SK-N-SH treated with all-trans-retinoic acid at 6 μM for 48 hours (cell line): ENCODE results near the gene PPP1R8.
A peak's percentile ranks its signal among the peaks of the same experiment; 100 is the strongest.

Source experiments
- ATAC-seq: fragments of 200-7000 bp; cut with Tn5 transposase; 3 replicates; pipeline ENCODE4 v1.9.1; 2020; ENCODE audit warnings: mild to moderate bottlenecking, moderate library complexity
- ARNTL ChIP-seq: fragments of 450-650 bp; formaldehyde crosslinking; IDR thresholded peaks from 2 replicates; pipeline ENCODE4 v1.5.0; 2020; ENCODE audit warnings: low read depth, mild to moderate bottlenecking, moderate library complexity, borderline replicate concordance
- BACH2 ChIP-seq: fragments of 250-450 bp; sonication (Bioruptor Pico); IDR thresholded peaks from 2 replicates; pipeline ENCODE4 v1.9.0; 2021; ENCODE audit warnings: mild to moderate bottlenecking, borderline replicate concordance
- CSDC2 ChIP-seq: fragments of 250-450 bp; sonication (Bioruptor Pico); IDR thresholded peaks from 2 replicates; pipeline ENCODE4 v1.5.0; 2020; ENCODE audit warnings: mild to moderate bottlenecking, moderate library complexity
- ESRRG ChIP-seq: fragments of 250-450 bp; sonication (Bioruptor Pico); IDR thresholded peaks from 2 replicates; pipeline ENCODE4 v1.6.1; 2021; ENCODE audit warnings: mild to moderate bottlenecking
- GLIS3 ChIP-seq: fragments of 250-450 bp; sonication (Bioruptor Pico); IDR thresholded peaks from 2 replicates; pipeline ENCODE4 v1.5.0; 2020; ENCODE audit warnings: mild to moderate bottlenecking, moderate library complexity
- ISL1 ChIP-seq: fragments of 250-450 bp; sonication (Bioruptor Pico); IDR thresholded peaks from 2 replicates; pipeline ENCODE4 v2.1.2; 2022; ENCODE audit warnings: mild to moderate bottlenecking, moderate library complexity
- OSR1 ChIP-seq: fragments of 250-450 bp; sonication (Bioruptor Pico); IDR thresholded peaks from 2 replicates; pipeline ENCODE4 v1.8.0; 2022; ENCODE audit warnings: moderate library complexity, mild to moderate bottlenecking, inconsistent platforms
- PPARA ChIP-seq: fragments of 250-450 bp; sonication (Bioruptor Pico); IDR thresholded peaks from 2 replicates; pipeline ENCODE4 v1.5.0; 2020; ENCODE audit warnings: mild to moderate bottlenecking, borderline replicate concordance
- RARB ChIP-seq: fragments of 250-450 bp; sonication (Bioruptor Pico); IDR thresholded peaks from 2 replicates; pipeline ENCODE4 v1.8.0; 2021; ENCODE audit warnings: mild to moderate bottlenecking, moderate library complexity
- SNAI2 ChIP-seq: fragments of 250-450 bp; sonication (Bioruptor Pico); IDR thresholded peaks from 2 replicates; pipeline ENCODE4 v1.5.0; 2020; ENCODE audit warnings: mild to moderate bottlenecking, moderate library complexity
- TCF4 ChIP-seq: fragments of 250-450 bp; sonication (Bioruptor Pico); IDR thresholded peaks from 2 replicates; pipeline ENCODE4 v1.8.0; 2021; ENCODE audit warnings: mild to moderate bottlenecking, moderate library complexity, borderline replicate concordance
- TOX ChIP-seq: fragments of 250-450 bp; sonication (Bioruptor Pico); IDR thresholded peaks from 2 replicates; pipeline ENCODE4 v1.8.0; 2021; ENCODE audit warnings: mild to moderate bottlenecking, moderate library complexity, borderline replicate concordance
- ZC3H10 ChIP-seq: fragments of 250-450 bp; sonication (Bioruptor Pico); IDR thresholded peaks from 2 replicates; pipeline ENCODE4 v1.5.1; 2021; ENCODE audit warnings: mild to moderate bottlenecking, moderate library complexity
- ZFP3 ChIP-seq: fragments of 250-450 bp; sonication (Bioruptor Pico); IDR thresholded peaks from 2 replicates; pipeline ENCODE4 v1.5.0; 2020; ENCODE audit warnings: mild to moderate bottlenecking, moderate library complexity
- ZFP30 ChIP-seq: fragments of 450-650 bp; formaldehyde crosslinking; IDR thresholded peaks from 2 replicates; pipeline ENCODE4 v1.5.0; 2022; ENCODE audit warnings: mild to moderate bottlenecking, moderate library complexity
- ZNF565 ChIP-seq: fragments of 450-650 bp; formaldehyde crosslinking; conservative IDR thresholded peaks from 2 replicates; pipeline ENCODE4 v1.5.0; 2020; ENCODE audit warnings: low read depth, mild to moderate bottlenecking, moderate library complexity
- ZNF8 ChIP-seq: fragments of 450-650 bp; formaldehyde crosslinking; IDR thresholded peaks from 2 replicates; pipeline ENCODE4 v1.5.0; 2020; ENCODE audit warnings: mild to moderate bottlenecking, moderate library complexity
- TF ChIP-seq, protein P1 (sequence below): fragments of 250-450 bp; sonication (Bioruptor Pico); IDR thresholded peaks from 2 replicates; pipeline ENCODE4 v1.8.0; 2020; ENCODE audit warnings: mild to moderate bottlenecking, moderate library complexity, borderline replicate concordance
- TF ChIP-seq, protein P2 (sequence below): fragments of 250-450 bp; sonication (Bioruptor Pico); IDR thresholded peaks from 2 replicates; pipeline ENCODE4 v1.5.1; 2021; ENCODE audit warnings: mild to moderate bottlenecking, moderate library complexity
- TF ChIP-seq, protein P3 (sequence below): fragments of 250-450 bp; sonication (Bioruptor Pico); IDR thresholded peaks from 2 replicates; pipeline ENCODE4 v1.5.1; 2020; ENCODE audit warnings: low read depth, mild to moderate bottlenecking, moderate library complexity
- TF ChIP-seq, protein P4 (sequence below): fragments of 250-450 bp; sonication (Bioruptor Pico); IDR thresholded peaks from 2 replicates; pipeline ENCODE4 v1.5.0; 2020; ENCODE audit warnings: mild to moderate bottlenecking, moderate library complexity
- TF ChIP-seq, protein P5 (sequence below): fragments of 250-450 bp; sonication (Bioruptor Pico); IDR thresholded peaks from 2 replicates; pipeline ENCODE4 v1.8.0; 2021; ENCODE audit warnings: low read depth, mild to moderate bottlenecking, moderate library complexity, borderline replicate concordance

The PPP1R8 gene

DNA sequence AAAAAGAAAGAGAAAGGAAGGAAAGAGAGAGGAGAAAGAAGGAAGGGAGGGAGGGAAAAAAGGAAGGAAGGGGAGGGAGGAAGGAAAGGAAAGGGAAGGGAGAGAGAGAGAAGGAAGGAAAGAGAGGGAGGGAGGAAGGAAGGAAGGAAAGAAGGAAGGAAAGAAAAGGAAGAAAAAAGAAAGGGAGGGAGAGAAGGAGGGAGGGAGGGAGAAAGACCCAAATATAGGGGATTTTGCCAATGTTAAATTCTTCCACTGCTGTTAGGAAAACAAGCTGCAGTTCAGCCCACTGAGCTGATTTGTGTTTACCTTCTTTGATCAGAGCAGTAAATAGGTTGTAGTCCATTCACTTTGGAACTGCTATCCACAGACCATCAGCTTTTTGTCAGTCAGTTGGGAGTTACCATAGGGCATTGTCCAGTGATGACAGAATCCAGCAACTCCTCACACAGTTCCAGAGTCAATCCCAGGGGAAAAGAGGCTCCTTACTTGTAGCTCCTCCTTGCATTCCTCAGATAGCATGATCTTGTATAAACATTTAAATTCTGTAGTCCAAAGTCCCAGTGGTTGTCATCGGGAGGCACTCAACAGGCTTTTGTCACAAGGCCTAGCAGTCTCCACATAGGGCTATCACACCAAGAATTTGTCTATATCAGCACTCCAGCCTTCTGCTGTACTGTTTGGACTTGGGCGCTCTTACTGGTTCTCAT, 13.5 kb upstream of the PPP1R8 start:
- ATAC-seq = no peak
- TF ChIP-seq ESRRG (CRISPR knock-in tag) (no peak), ISL1 (CRISPR knock-in tag) (0 out of 2 replicates have a peak, but pooled peaks have one; percentile 27)
- TF ChIP-seq, all 23 proteins: peak for 1

DNA sequence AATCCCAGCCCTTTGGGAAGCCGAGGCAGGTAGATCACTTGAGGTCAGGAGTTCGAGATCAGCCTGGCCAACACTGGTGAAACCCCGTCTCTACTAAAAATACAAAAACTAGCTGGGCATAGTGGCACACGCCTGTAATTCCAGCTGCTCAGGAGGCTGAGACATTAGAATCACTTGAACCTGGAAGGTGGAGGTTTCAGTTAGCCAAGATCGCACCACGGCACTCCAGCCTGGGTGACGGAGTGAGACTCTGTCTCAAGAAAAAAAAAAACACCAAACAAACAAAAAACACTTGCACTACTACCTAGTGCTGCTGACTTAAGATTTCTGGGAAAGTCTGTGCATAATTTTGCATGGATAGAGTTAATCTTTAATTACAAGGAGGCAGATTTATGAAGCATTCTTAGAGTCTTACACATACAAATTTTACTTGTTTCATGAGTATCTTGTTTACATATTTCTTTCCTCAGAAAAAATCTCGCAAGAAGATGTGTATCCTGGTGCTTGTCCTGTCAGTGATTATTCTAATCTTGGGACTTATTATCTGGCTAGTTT, 8.7 kb upstream of the PPP1R8 start:
- no peak for ATAC-seq
- TF ChIP-seq GLIS3 (CRISPR knock-in tag) (no peak), RARB (CRISPR knock-in tag) (no peak), TCF4 (no peak)

DNA sequence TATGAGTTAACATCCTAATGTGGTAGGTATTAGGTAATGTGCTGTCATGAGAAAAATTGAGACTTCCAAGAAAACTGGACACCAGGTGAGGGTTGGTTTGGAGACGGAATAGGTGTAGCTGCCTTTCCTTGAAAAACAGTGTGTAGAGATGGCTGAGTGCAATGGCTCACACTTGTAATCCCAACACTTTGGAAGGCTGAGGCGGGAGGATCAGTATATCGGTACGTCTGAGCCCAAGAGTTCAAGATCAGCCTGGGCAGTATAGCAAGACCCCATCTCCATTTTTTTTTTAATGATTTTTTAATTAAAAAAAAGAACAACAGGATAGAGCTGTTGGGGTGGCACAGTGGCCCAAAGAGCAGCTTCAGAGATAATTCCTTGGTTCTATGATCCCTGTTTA, 6.8 kb upstream of the PPP1R8 start:
- ATAC-seq = no peak
- no peak for TF ChIP-seq CSDC2 (CRISPR knock-in tag)
- TF ChIP-seq PPARA (CRISPR knock-in tag) = no peak
- TF ChIP-seq ZFP3 (CRISPR knock-in tag) = no peak
- TF ChIP-seq, protein P1, sequence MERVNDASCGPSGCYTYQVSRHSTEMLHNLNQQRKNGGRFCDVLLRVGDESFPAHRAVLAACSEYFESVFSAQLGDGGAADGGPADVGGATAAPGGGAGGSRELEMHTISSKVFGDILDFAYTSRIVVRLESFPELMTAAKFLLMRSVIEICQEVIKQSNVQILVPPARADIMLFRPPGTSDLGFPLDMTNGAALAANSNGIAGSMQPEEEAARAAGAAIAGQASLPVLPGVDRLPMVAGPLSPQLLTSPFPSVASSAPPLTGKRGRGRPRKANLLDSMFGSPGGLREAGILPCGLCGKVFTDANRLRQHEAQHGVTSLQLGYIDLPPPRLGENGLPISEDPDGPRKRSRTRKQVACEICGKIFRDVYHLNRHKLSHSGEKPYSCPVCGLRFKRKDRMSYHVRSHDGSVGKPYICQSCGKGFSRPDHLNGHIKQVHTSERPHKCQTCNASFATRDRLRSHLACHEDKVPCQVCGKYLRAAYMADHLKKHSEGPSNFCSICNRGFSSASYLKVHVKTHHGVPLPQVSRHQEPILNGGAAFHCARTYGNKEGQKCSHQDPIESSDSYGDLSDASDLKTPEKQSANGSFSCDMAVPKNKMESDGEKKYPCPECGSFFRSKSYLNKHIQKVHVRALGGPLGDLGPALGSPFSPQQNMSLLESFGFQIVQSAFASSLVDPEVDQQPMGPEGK (CRISPR knock-in tag) = no peak
- no peak for TF ChIP-seq OSR1 (CRISPR knock-in tag)
- no peak for TF ChIP-seq ZNF8 (CRISPR knock-in tag)
- TF ChIP-seq, protein P2, sequence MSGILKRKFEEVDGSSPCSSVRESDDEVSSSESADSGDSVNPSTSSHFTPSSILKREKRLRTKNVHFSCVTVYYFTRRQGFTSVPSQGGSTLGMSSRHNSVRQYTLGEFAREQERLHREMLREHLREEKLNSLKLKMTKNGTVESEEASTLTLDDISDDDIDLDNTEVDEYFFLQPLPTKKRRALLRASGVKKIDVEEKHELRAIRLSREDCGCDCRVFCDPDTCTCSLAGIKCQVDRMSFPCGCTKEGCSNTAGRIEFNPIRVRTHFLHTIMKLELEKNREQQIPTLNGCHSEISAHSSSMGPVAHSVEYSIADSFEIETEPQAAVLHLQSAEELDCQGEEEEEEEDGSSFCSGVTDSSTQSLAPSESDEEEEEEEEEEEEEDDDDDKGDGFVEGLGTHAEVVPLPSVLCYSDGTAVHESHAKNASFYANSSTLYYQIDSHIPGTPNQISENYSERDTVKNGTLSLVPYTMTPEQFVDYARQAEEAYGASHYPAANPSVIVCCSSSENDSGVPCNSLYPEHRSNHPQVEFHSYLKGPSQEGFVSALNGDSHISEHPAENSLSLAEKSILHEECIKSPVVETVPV (CRISPR knock-in tag) = no peak
- TF ChIP-seq SNAI2 (CRISPR knock-in tag) = no peak
- TF ChIP-seq, protein P3, sequence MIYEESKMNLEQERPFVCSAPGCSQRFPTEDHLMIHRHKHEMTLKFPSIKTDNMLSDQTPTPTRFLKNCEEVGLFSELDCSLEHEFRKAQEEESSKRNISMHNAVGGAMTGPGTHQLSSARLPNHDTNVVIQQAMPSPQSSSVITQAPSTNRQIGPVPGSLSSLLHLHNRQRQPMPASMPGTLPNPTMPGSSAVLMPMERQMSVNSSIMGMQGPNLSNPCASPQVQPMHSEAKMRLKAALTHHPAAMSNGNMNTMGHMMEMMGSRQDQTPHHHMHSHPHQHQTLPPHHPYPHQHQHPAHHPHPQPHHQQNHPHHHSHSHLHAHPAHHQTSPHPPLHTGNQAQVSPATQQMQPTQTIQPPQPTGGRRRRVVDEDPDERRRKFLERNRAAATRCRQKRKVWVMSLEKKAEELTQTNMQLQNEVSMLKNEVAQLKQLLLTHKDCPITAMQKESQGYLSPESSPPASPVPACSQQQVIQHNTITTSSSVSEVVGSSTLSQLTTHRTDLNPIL (CRISPR knock-in tag) = no peak
- no peak for TF ChIP-seq BACH2
- no peak for TF ChIP-seq ZNF565 (CRISPR knock-in tag)

DNA sequence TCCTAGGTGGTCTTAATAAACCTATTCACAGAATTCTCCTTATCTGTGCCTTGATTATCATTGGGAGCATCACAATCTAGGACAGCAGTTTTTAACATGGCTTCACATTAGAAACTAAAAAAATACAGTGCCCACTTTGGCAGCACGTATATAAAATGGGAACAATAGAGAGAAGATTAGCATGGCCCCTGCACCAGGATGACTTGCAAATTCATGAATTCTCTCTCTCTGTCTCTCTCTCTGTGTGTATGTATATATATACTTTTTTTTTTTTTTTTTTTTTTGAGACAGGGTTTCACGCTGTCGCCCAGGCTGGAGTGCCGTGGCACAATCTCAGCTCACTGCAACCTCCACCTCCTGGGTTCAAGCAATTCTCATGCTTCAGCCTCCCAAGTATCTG, 6.2 kb upstream of the PPP1R8 start:
- no peak for ATAC-seq
- TF ChIP-seq, protein P4, sequence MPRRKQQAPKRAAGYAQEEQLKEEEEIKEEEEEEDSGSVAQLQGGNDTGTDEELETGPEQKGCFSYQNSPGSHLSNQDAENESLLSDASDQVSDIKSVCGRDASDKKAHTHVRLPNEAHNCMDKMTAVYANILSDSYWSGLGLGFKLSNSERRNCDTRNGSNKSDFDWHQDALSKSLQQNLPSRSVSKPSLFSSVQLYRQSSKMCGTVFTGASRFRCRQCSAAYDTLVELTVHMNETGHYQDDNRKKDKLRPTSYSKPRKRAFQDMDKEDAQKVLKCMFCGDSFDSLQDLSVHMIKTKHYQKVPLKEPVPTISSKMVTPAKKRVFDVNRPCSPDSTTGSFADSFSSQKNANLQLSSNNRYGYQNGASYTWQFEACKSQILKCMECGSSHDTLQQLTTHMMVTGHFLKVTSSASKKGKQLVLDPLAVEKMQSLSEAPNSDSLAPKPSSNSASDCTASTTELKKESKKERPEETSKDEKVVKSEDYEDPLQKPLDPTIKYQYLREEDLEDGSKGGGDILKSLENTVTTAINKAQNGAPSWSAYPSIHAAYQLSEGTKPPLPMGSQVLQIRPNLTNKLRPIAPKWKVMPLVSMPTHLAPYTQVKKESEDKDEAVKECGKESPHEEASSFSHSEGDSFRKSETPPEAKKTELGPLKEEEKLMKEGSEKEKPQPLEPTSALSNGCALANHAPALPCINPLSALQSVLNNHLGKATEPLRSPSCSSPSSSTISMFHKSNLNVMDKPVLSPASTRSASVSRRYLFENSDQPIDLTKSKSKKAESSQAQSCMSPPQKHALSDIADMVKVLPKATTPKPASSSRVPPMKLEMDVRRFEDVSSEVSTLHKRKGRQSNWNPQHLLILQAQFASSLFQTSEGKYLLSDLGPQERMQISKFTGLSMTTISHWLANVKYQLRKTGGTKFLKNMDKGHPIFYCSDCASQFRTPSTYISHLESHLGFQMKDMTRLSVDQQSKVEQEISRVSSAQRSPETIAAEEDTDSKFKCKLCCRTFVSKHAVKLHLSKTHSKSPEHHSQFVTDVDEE (CRISPR knock-in tag) = no peak
- TF ChIP-seq OSR1 (CRISPR knock-in tag) = no peak
- TF ChIP-seq ZFP30 (CRISPR knock-in tag) = no peak
- TF ChIP-seq, protein P5, sequence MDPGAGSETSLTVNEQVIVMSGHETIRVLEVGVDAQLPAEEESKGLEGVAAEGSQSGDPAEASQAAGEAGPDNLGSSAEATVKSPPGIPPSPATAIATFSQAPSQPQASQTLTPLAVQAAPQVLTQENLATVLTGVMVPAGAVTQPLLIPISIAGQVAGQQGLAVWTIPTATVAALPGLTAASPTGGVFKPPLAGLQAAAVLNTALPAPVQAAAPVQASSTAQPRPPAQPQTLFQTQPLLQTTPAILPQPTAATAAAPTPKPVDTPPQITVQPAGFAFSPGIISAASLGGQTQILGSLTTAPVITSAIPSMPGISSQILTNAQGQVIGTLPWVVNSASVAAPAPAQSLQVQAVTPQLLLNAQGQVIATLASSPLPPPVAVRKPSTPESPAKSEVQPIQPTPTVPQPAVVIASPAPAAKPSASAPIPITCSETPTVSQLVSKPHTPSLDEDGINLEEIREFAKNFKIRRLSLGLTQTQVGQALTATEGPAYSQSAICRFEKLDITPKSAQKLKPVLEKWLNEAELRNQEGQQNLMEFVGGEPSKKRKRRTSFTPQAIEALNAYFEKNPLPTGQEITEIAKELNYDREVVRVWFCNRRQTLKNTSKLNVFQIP (CRISPR knock-in tag) = no peak
- TF ChIP-seq, protein P3 (CRISPR knock-in tag) = no peak
- no peak for TF ChIP-seq SNAI2 (CRISPR knock-in tag)
- TF ChIP-seq TCF4 = no peak
- no peak for TF ChIP-seq RARB (CRISPR knock-in tag)
- no peak for TF ChIP-seq BACH2
- TF ChIP-seq, protein P1 (CRISPR knock-in tag) = no peak
- TF ChIP-seq ZNF565 (CRISPR knock-in tag) = no peak
- no peak for TF ChIP-seq GLIS3 (CRISPR knock-in tag)
- TF ChIP-seq ARNTL (CRISPR knock-in tag) = no peak
- TF ChIP-seq ESRRG (CRISPR knock-in tag) = no peak
- TF ChIP-seq ZC3H10 (CRISPR knock-in tag) = no peak
- TF ChIP-seq ISL1 (CRISPR knock-in tag) = no peak
- TF ChIP-seq CSDC2 (CRISPR knock-in tag) = no peak
- no peak for TF ChIP-seq TOX
